GM18520 (cell line): Measurements from ENCODE around the gene ALG5.

Source experiments
- ATAC-seq: cut with Tn5 transposase; IDR thresholded peaks from one replicate; pipeline ENCODE4 v1.9.1; 2021; ENCODE audit not compliant: unreplicated experiment

The ALG5 gene

DNA sequence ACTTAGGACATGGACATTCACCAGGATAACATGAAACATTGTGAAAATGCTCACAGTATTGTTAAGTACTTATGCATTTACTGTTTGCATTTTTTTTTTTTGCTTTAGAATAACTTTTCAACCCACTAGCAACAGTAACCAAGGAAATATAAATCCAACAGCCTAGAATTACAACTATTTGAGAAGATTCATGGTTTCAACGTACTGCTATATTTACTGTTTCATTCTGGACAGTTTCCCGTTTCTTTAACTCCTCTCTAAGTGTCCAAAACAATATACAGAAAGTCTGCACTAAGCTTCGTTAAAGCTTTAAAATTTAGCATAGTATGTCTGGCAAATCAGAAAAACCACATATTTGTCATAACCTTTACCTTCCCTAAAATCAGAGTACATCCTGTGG is 81.8 kb downstream of the ALG5 start:
- no peak for ATAC-seq

DNA sequence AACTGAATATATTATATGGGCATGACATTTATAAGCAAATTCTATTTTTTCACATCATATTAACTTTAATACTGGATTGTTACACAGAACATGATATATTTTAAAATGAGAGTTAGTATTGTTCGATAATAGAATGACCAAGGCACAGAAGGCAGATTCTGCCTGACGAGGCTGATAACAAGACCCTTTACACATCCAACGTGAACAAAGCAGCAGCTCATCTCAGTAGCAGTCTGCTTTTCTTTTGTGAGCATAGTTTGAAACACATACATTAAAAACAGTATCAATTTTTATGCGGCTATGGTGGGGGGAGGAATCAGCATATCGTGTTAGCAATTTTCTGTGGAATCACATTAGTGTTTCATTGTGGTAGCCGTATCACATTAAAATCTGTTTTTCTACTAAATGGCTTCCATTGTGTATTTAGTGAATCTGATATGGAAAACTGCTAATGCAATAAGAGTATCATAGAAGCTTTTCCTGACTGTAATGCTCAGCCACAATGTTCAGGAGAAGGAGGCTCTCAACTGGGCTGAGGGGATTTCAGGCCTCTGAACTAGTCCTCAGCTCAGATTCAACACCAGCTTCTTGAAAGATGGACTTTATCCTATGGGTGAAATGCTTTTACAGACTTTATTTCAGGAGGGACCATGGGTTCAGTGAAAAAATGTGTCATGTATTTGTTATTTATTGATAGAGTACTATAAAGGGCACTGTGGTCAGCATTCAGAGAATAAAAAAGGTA is 83.1 kb downstream of the ALG5 start:
- no peak for ATAC-seq

DNA sequence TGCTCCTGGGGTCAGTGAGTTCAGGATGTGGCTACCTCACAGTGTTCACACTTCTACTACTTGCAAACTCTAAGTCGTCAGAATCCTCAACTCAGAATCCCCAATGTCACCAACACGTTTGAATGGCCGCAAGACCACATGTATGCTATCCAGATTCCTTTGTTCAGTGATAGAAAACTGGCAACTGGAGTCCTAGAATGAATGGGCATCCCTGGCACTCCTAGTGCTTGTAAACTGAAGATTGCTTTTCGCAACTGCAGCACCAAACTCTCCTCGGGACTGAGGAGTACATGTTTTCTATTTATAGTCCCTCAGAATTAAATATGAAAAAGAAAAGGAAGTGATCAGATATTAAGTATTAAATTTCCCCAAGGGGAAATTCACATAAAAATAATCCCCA is 84.0 kb downstream of the ALG5 start:
- ATAC-seq = no peak

DNA sequence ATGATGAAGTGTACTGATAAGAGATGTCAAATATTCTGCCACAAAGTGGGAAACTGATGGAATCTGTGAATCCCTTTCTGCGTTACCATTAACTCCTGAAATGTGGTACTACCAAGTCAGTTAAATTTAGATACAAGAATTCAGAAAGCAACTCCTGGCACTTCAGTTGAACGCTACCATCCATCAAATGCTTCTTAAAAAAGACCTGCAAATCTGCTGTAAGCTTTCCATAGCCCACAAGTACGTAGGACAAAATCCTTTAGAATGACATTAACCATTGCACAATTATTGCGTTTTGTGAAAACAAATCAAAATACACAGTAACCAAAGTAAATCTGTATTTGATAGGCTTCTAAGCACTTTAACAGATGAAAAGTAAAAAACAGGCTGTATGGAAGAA is 84.5 kb downstream of the ALG5 start:
- ATAC-seq = no peak

DNA sequence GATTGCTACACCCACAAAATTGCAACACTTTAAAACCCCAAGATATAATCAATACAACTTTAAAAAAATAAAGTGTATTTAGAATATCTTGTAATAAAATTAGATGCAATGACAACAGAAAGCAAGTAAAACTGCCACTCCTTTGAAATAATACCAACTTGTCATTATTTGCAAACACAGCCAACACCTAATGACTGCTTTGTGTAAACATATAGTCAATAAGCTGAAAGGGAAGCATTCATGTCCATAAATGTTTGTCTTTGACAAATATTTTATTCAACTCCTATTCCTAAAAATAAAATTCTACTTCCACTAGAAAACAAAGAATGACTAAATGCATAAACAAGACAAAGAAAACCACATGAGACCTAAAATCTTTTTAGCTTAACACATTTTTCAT is 85.7 kb downstream of the ALG5 start:
- ATAC-seq = no peak

DNA sequence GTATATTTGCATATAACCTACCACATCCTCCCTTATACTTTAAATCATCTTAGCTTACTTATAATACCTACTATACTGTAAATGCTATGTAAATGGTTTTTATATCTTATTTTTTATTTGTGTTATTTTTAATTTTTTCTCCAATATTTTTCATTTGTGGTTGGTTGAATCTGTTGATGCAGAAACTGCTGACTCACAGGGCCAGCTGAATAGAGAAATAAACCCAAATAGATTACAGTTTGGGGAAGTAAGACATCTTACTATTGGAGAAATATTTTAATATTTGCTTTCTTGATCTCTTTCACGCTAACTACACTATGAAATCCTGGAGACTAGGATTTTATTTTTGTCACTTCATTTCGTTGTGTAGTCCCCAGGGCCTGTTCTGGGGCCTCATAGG is 86.2 kb downstream of the ALG5 start:
- no peak for ATAC-seq

DNA sequence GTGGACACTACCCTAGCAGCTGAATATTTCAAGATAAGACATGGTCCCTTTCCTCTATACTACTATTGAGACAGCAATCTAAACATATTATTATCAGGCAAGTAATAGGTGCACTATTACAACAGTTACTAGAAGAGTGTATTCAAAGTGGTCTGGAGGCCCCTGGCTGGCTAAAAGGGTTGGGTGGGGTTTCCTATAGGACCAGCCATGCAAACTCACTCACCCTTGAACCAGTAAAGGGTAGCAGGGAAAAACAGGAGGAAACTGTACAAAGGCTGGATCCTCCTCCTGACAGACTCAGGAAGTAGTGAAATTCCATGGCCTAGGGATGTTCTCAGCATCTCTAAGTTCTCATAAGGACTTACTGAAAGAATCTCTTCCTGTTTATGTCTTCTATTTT is 86.8 kb downstream of the ALG5 start:
- no peak for ATAC-seq

DNA sequence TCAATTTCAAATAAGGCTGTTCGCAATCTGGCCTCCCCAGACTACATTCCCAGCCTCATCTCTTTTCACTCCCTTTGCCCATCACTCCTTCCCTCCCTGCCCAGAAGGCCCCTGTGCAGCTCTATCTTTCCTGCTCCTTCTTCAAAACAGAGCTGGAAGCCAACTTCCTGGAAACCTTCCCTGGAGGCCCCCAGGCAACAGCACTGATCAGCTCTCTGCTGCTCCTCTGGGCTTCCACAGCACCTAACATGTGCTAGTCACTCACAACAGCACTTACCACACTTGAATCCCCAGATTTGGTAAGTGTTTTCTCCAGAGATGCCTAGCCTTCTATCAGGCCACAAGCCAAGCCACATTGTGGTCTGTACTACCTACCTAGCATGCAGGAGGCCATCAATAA is 88.6 kb downstream of the ALG5 start:
- ATAC-seq = no peak

DNA sequence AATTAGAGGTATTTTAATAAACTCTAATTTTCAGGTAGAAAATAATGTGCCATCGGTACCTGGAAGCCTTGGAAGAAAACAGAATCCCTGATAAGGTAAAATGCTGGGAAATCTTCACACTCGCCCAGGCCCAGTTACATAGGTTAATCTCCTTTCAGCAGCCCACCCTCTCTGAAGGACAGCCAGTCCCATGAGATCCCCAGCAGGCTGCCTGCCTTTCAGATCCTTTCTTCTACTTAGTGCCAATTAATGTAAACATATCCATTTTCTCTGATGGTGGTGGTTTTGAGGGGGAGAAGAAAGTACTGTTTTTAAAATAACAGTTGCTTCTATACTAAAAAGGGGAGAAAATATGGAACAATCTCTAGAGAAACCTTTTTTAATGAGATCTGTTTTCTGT is 91.3 kb downstream of the ALG5 start:
- ATAC-seq = no peak

DNA sequence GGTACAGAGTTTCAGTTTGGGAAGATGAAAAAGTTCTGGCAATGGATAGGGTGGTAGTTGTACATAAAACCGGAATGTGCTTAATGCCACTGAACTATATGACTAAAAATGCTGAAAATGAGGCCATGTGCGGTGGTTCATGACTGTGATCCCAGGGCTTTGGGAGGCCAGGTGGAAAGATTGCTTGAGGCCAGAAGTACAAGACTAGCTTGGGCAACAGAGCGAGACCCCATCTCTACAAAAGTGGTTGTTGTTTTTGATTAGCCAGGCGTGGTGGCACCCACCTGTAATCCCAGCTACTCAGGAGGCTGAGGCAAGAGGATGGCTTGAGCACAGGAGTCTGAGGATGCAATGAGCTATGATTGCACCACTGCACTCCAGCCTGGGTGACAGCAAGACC is 91.9 kb downstream of the ALG5 start:
- no peak for ATAC-seq

DNA sequence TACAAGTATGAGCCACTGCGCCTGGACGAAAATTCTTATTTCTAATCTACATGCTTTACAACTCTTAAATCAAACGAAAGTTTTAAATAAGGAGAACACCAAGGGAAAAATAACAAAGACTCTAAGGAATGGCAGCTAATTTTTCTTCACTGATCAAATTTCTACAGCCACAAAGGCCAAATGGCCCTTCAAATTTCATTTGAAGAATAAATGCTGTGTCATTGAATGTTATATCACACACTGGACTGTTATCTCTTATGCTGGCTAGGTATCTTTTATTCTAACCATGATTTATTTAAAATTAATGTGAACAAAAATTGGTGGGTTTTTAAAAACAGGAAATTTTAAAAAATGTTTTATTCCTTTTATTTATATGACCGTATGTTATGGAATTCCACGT is 93.2 kb downstream of the ALG5 start:
- ATAC-seq = no peak

DNA sequence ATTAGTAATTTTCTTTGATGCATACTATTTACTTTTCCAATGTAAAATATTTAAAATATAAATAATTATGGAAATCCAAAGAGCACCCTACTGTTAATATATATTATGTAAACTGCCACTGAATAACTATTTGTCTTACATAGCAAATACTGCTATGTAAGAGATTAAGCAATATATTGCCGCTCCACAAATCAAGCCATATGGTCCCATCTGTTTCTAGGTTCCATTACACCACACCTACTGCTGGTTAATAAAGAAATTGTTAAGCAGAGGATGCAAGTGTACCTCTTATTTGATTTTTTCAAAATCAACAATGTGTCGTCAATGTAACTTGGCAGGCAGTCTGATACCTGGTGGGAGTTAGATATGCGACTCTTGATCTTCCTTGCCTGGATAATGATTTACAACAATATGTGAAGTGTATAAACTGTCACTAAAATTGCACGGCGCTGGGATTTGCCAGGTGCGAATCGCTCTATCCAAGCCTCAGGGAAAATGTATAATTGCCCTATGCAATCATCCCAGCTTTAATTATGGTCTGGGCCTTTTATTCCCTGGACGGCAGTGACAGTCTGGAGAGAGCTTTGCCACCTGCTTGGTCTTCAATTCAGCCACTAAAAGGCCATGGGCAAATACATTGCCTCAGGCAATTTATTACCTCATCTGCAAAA is 95.1 kb downstream of the ALG5 start:
- ATAC-seq = no peak
